ENCODE results near the gene FAF1. TPM values are rescaled to one million over a fixed set of nuclear protein-coding genes. Genes with fewer than 3 reads are reported as not detected.
A peak's percentile ranks its signal among the peaks of the same experiment; 100 is the strongest.
"Not testable (repeated sequence)": the region's sequence is repeated elsewhere in the genome, so short reads cannot be mapped to it uniquely, and the experiment has no call there.

The FAF1 gene
- total RNA-seq, 2 experiments from 2014 or later: 64.5 to 73.1 TPM

- ChIA-PET CTCF (interaction anchor here (1.1 to 1.8 kb wide), 2 partner anchors 12 to 35 kb away, joined by 3 to 6 read pairs; no protein-coding TSS in a partner anchor), POLR2A (no interaction called here)
- Mint-ChIP-seq H3K9me3 (ENCODE audit: low read depth) (no peaks in the 10 kb centered on the region), H3K36me3 (ENCODE audit: low read depth) (no peaks in the 10 kb centered on the region), H3K27me3 (no peaks in the 10 kb centered on the region), H3K4me1 (peaks cover 11% of the 10 kb centered on the region), H3K4me3 (no peak overlapping the region), H3K27ac (no peak overlapping the region)
- intact Hi-C loops (cut with DNase I, micrococcal nuclease): loop anchor here (5.0 kb wide), 6 partner anchors 93 to 1092 kb away; partner anchors contain the start of genes BTF3L4 (in 1 of the 2), EPS15 (in 1 of the 2), OSBPL9 (in 1 of the 2) and RNF11 (in 1 of the 2)
- ATAC-seq (no peak), DNase-seq (no peak)
Observed at GRCh38 chr1:50964863-50965262, 4.8 kb upstream of the FAF1 start.

GRCh38 chr1:50959303-50959912 lies 659 bp downstream of the FAF1 start:
- ATAC-seq (peak; percentile 21), DNase-seq (no peak)
- intact Hi-C loops (cut with DNase I, micrococcal nuclease): loop anchor here in 1 of 2 experiments (2.0 kb wide), 1 partner anchor 1073 kb away; the partner anchor contains the start of gene KTI12
- Mint-ChIP-seq H3K4me1 (peaks cover 26% of the 10 kb centered on the region), H3K4me3 (peak overlapping the region; percentile 80), H3K9me3 (ENCODE audit: low read depth) (no peaks in the 10 kb centered on the region), H3K27ac (peak overlapping the region; percentile 89), H3K36me3 (ENCODE audit: low read depth) (peaks cover 2% of the 10 kb centered on the region), H3K27me3 (no peaks in the 10 kb centered on the region)
- ChIA-PET POLR2A (interaction anchor here (0.6 to 1.5 kb wide), 2 partner anchors 10 to 398 kb away, joined by 3 to 4 read pairs; partner anchors contain the start of gene CDKN2C), CTCF (interaction anchor here (0.7 to 1.7 kb wide), 6 partner anchors 9 to 232 kb away, joined by 3 to 18 read pairs (median 6); partner anchors contain the start of gene CDKN2C)

- Mint-ChIP-seq H3K27ac (no peak overlapping the region), H3K9me3 (ENCODE audit: low read depth) (no peaks in the 10 kb centered on the region), H3K36me3 (ENCODE audit: low read depth) (peaks cover 2% of the 10 kb centered on the region), H3K4me1 (peaks cover 26% of the 10 kb centered on the region), H3K4me3 (no peak overlapping the region), H3K27me3 (no peaks in the 10 kb centered on the region)
- no peak for ATAC-seq
- intact Hi-C loops (cut with DNase I, micrococcal nuclease): no loop called here
- ChIA-PET POLR2A (interaction anchor here (0.6 kb wide), 1 partner anchor 248 kb away, joined by 4 read pairs; no protein-coding TSS in a partner anchor), CTCF (interaction anchor here (1.4 kb wide), 1 partner anchor 23 kb away, joined by 4 read pairs; no protein-coding TSS in a partner anchor)
- no peak for DNase-seq
Observed at GRCh38 chr1:50955116-50955515, 5.0 kb downstream of the FAF1 start.

DNA sequence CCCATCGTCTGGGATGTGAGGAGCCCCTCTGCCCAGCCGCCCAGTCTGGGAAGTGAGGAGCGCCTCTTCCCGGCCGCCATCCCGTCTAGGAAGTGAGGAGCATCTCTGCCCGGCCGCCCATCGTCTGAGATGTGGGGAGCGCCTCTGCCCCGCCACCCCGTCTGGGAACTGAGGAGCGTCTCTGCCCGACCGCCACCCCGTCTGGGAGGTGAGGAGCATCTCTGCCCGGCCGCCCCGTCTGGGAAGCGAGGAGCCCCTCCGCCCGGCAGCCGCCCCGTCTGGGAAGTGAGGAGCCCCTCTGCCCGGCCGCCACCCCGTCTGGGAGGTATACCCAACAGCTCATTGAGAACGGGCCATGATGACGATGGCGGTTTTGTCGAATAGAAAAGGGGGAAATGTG lies 7.5 kb downstream of the FAF1 start:
- H3K27ac Mint-ChIP-seq; CTCF ChIA-PET; H3K4me3 Mint-ChIP-seq; H3K36me3 Mint-ChIP-seq (ENCODE audit: low read depth); H3K27me3 Mint-ChIP-seq; POLR2A ChIA-PET; ATAC-seq; H3K9me3 Mint-ChIP-seq (ENCODE audit: low read depth); intact Hi-C loops (cut with DNase I, micrococcal nuclease); DNase-seq: not testable (repeated sequence)
- H3K4me1 Mint-ChIP-seq: peaks cover 28% of the 10 kb centered on the region

- Mint-ChIP-seq H3K4me1 (peaks cover 38% of the 10 kb centered on the region), H3K9me3 (ENCODE audit: low read depth) (no peaks in the 10 kb centered on the region), H3K4me3 (no peak overlapping the region), H3K36me3 (ENCODE audit: low read depth) (peaks cover 9% of the 10 kb centered on the region), H3K27ac (no peak overlapping the region), H3K27me3 (no peaks in the 10 kb centered on the region)
- intact Hi-C loops (cut with DNase I, micrococcal nuclease): no loop called here
- ATAC-seq (no peak), DNase-seq (no peak)
- CTCF ChIA-PET: interaction anchor here (0.8 to 1.1 kb wide), 5 partner anchors 10 to 239 kb away, joined by 3 to 5 read pairs (median 4); partner anchors contain the start of gene FAF1
- POLR2A ChIA-PET: no interaction called here
Observed at GRCh38 chr1:50950396-50950795, 9.7 kb downstream of the FAF1 start.

- peaks cover 36% of the 10 kb centered on the region for H3K4me1 Mint-ChIP-seq
- POLR2A ChIA-PET: interaction anchor here (0.6 kb wide), 1 partner anchor 1687 kb away, joined by 4 read pairs; no protein-coding TSS in a partner anchor
Observed at GRCh38 chr1:50949286-50949982, 10.6 kb downstream of the FAF1 start.

GRCh38 chr1:50942334-50942733 lies 17.7 kb downstream of the FAF1 start:
- H3K9me3 Mint-ChIP-seq (ENCODE audit: low read depth): no peaks in the 10 kb centered on the region
- H3K4me1 Mint-ChIP-seq: peaks cover 26% of the 10 kb centered on the region
- no peak overlapping the region for H3K4me3 Mint-ChIP-seq
- CTCF ChIA-PET: interaction anchor here (0.9 to 1.9 kb wide), 3 partner anchors 12 to 572 kb away, joined by 3 to 10 read pairs (median 4); no protein-coding TSS in a partner anchor
- H3K36me3 Mint-ChIP-seq (ENCODE audit: low read depth): peaks cover 17% of the 10 kb centered on the region
- no peak for ATAC-seq
- no peaks in the 10 kb centered on the region for H3K27me3 Mint-ChIP-seq
- POLR2A ChIA-PET: no interaction called here
- intact Hi-C loops (cut with DNase I, micrococcal nuclease): no loop called here
- no peak for DNase-seq
- no peak overlapping the region for H3K27ac Mint-ChIP-seq

More at GRCh38 chr1:50949286-50949982, 10.6 kb downstream of the FAF1 start:
- intact Hi-C loops (cut with DNase I, micrococcal nuclease): no loop called here
- Mint-ChIP-seq H3K9me3 (ENCODE audit: low read depth) (no peaks in the 10 kb centered on the region), H3K4me3 (no peak overlapping the region), H3K27ac (no peak overlapping the region), H3K36me3 (ENCODE audit: low read depth) (peaks cover 14% of the 10 kb centered on the region), H3K27me3 (no peaks in the 10 kb centered on the region)
- CTCF ChIA-PET: interaction anchor here (0.8 to 1.0 kb wide), 2 partner anchors 31 to 243 kb away, joined by 3 read pairs; no protein-coding TSS in a partner anchor
- DNase-seq (no peak), ATAC-seq (no peak)

DNA sequence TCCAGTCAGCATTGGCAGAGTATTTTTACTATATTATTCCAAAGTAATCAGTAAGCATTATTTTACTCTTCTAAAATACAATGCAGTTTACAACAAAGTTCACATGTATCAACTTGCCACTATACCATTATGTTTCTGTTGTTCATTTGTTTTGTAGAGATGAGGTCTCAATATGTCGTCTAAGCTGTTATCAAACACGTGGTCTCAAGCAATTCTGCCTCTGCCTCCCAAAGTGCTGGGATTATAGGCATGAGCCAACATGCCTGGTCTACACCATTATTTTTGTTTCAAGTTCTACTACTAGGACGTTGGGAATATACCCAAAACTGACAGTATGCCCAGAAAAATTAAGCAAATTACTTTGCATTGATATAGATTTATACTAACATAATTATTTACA lies 19.8 kb downstream of the FAF1 start:
- no peaks in the 10 kb centered on the region for H3K9me3 Mint-ChIP-seq (ENCODE audit: low read depth)
- H3K4me3 Mint-ChIP-seq: no peak overlapping the region
- POLR2A ChIA-PET: no interaction called here
- ATAC-seq (no peak), DNase-seq (no peak)
- intact Hi-C loops (cut with DNase I, micrococcal nuclease): no loop called here
- no peak overlapping the region for H3K27ac Mint-ChIP-seq
- peaks cover 27% of the 10 kb centered on the region for H3K4me1 Mint-ChIP-seq
- CTCF ChIA-PET: interaction anchor here (0.7 to 1.9 kb wide), 5 partner anchors 10 to 446 kb away, joined by 3 to 10 read pairs (median 3); no protein-coding TSS in a partner anchor
- H3K27me3 Mint-ChIP-seq: no peaks in the 10 kb centered on the region
- H3K36me3 Mint-ChIP-seq (ENCODE audit: low read depth): peaks cover 13% of the 10 kb centered on the region

DNA sequence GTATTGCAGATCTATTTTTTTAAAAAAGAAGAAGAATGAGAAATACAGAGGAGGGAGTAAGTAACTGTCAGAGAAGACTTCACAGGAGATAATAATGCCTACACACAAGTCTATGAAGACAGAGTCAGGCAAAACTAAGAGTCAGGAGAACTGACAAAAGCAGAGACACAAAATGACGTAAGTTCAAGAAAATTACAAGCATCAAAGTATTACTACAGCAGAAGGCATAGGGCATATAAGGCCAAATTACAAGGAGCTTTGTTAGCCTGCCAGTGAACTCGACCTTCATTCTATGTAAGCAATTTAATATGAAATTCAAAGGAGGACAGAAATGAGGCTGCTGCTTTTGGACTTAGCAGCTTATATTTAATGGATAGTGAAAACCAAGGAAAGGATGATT lies 23.7 kb downstream of the FAF1 start:
- H3K36me3 Mint-ChIP-seq (ENCODE audit: low read depth): peaks cover 5% of the 10 kb centered on the region
- CTCF ChIA-PET: interaction anchor here (0.6 to 1.3 kb wide), 3 partner anchors 9 to 534 kb away, joined by 3 to 4 read pairs (median 4); no protein-coding TSS in a partner anchor
- POLR2A ChIA-PET: interaction anchor here (0.7 kb wide), 1 partner anchor 369 kb away, joined by 3 read pairs; no protein-coding TSS in a partner anchor
- no peaks in the 10 kb centered on the region for H3K9me3 Mint-ChIP-seq (ENCODE audit: low read depth)
- DNase-seq (no peak), ATAC-seq (no peak)
- H3K4me3 Mint-ChIP-seq: no peak overlapping the region
- peaks cover 35% of the 10 kb centered on the region for H3K4me1 Mint-ChIP-seq
- H3K27ac Mint-ChIP-seq: no peak overlapping the region
- no peaks in the 10 kb centered on the region for H3K27me3 Mint-ChIP-seq
- intact Hi-C loops (cut with DNase I, micrococcal nuclease): no loop called here

DNA sequence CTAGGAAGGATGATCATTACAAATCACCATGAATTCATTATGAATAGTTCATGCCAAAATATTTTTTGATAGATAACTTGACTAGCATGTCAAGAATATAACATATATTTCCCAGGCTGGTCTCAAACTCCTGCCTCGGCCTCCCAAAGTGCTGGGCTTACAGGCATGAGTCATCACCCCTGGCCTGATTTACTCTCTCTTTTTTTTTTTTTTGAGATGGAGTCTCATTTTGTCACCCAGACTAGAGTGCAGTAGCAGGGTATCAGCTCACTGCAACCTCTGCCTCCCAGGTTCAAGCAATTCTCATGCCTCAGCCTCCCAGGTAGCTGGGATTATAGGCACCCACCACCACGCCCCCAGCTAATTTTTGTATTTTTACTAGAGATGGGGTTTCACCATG lies 24.8 kb downstream of the FAF1 start:
- ATAC-seq; DNase-seq; H3K9me3 Mint-ChIP-seq (ENCODE audit: low read depth); POLR2A ChIA-PET; intact Hi-C loops (cut with DNase I, micrococcal nuclease); H3K27me3 Mint-ChIP-seq; H3K27ac Mint-ChIP-seq; H3K36me3 Mint-ChIP-seq (ENCODE audit: low read depth); H3K4me3 Mint-ChIP-seq: not testable (repeated sequence)
- CTCF ChIA-PET: interaction anchor here (0.9 to 1.3 kb wide), 4 partner anchors 10 to 256 kb away, joined by 3 to 4 read pairs (median 4); no protein-coding TSS in a partner anchor
- H3K4me1 Mint-ChIP-seq: peaks cover 40% of the 10 kb centered on the region

DNA sequence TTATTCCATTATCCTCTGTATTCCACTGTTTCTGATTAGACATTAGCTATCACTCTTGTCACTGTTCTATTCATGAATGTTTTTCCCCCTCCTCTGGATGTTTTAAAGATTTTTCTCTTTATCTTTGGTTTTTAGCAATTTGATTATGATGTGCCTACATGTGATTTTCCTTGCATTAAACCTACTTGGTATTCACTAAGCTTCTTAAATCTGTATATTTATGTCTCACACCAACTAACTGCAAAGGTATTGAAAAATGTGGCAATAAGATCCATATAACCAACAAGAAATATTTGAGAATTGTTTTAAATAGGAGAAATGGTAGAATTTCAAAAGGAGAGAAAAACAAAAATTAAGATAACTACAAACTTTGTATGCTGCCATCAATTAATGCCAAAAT lies 25.2 kb downstream of the FAF1 start:
- intact Hi-C loops (cut with DNase I, micrococcal nuclease): no loop called here
- ChIA-PET POLR2A (no interaction called here), CTCF (interaction anchor here (1.1 to 1.5 kb wide), 2 partner anchors 26 to 160 kb away, joined by 3 read pairs; partner anchors contain the start of gene FAF1)
- H3K27ac Mint-ChIP-seq: no peak overlapping the region
- H3K27me3 Mint-ChIP-seq: no peaks in the 10 kb centered on the region
- ATAC-seq (no peak), DNase-seq (no peak)
- peaks cover 44% of the 10 kb centered on the region for H3K4me1 Mint-ChIP-seq
- H3K4me3 Mint-ChIP-seq: no peak overlapping the region
- H3K36me3 Mint-ChIP-seq (ENCODE audit: low read depth): peaks cover 5% of the 10 kb centered on the region
- no peaks in the 10 kb centered on the region for H3K9me3 Mint-ChIP-seq (ENCODE audit: low read depth)
